ENCODE measurements around the gene PLEKHD1. TPM values are rescaled to one million over a fixed set of nuclear protein-coding genes. Genes with fewer than 3 reads are reported as not detected.
A peak's percentile ranks its signal among the peaks of the same experiment; 100 is the strongest.
"Not testable (repeated sequence)": the region's sequence is repeated elsewhere in the genome, so short reads cannot be mapped to it uniquely, and the experiment has no call there.

The PLEKHD1 gene
- total RNA-seq, 4 donors from 2014 or later, result 0.14 to 0.16 TPM; not detected in 2

DNA sequence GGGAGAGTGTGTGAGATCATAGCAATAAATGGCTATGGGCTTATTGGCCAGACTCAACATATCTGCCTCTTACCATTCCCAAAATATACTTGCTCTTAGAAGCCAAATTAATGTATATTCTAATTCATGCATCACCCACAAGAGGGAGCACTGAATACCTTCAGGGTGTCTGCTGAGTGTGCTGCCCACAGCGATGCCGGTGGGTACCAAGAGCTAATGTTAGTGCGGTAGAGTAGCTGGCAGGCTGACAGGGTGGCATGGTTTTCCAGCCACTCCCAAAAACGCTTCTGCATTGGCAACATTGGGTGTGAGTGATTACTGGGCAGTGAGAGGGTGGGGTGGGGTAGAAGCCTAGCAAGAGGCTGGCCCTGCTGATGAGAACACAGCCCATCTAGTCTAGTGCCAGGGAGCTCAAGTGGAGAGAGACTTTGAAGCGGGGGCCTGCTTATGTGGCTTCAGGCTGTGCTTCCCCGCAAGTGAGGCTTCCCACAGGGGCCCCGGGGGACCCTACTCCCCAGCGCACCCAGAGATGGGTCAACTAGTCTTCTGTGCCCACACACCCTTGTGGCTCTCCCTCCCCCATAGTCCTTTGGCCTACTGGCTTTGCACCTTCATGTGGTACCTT, 9.2 kb upstream of the PLEKHD1 start:
- intact Hi-C loops (cut with DNase I; ENCODE audit: low total_unique reads), result no loop called here
- TF ChIP-seq, protein P1, sequence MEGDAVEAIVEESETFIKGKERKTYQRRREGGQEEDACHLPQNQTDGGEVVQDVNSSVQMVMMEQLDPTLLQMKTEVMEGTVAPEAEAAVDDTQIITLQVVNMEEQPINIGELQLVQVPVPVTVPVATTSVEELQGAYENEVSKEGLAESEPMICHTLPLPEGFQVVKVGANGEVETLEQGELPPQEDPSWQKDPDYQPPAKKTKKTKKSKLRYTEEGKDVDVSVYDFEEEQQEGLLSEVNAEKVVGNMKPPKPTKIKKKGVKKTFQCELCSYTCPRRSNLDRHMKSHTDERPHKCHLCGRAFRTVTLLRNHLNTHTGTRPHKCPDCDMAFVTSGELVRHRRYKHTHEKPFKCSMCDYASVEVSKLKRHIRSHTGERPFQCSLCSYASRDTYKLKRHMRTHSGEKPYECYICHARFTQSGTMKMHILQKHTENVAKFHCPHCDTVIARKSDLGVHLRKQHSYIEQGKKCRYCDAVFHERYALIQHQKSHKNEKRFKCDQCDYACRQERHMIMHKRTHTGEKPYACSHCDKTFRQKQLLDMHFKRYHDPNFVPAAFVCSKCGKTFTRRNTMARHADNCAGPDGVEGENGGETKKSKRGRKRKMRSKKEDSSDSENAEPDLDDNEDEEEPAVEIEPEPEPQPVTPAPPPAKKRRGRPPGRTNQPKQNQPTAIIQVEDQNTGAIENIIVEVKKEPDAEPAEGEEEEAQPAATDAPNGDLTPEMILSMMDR (IDR thresholded peaks at IDR 0.05), result peak in 4 of 5 experiments; percentile 14 to 26 (median 22)
- no peak for TF ChIP-seq POLR2AphosphoS5 (IDR thresholded peaks at IDR 0.05)
- Histone ChIP-seq H3K27me3 (no peaks in the 10 kb centered on the region), H3K4me1 (no peaks in the 10 kb centered on the region), H3K36me3 (no peaks in the 10 kb centered on the region), H3K27ac (no peak overlapping the region), H3K9me3 (no peaks in the 10 kb centered on the region), H3K4me3 (no peak overlapping the region)
- no peak for DNase-seq
- 59% methylated on average over 8 of the region's 8 CpGs; no CpG with 5 or more reads in 1 of the 2 donors for WGBS, 2 donors (ENCODE audit: low coverage in 1 of 2)
- in situ Hi-C loops (cut with MboI; ENCODE audit: low pct_ligation_motif_present in 1 of 4, low pct_unique_long_range_greater_than_20kb in 1 of 4, low sequenced_read_pairs in 3 of 4), result no loop called here

DNA sequence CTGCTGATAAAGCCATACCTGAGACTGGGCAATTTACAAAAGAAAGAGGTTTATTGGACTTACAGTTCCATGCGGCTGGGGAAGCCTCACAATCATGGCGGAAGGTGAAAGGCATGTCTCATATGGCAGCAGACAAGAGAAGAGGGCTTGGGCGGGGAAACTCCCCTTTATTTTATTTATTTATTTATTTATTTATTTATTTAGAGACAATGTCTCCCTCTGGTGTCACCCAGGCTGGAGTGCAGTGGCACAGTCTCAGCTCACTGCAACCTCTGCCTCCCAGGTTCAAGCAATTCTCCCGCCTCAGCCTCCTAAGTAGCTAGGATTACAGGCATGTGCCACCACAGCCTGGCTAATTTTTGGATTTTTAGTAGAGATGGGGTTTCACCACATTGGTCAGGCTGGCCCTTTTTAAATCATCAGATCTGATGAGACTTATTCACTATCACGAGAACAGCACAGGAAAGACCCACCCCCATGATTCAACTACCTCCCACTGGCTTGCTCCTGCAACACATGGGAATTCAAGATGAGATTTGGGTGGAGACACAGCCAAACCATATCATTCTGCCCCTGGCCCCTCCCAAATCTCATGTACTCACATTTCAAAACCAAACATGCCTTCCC, 7.6 kb upstream of the PLEKHD1 start:
- H3K27ac ChIP-seq; intact Hi-C loops (cut with DNase I; ENCODE audit: low total_unique reads); H3K36me3 ChIP-seq; H3K27me3 ChIP-seq; in situ Hi-C loops (cut with MboI; ENCODE audit: low pct_ligation_motif_present in 1 of 4, low pct_unique_long_range_greater_than_20kb in 1 of 4, low sequenced_read_pairs in 3 of 4); H3K4me3 ChIP-seq; H3K4me1 ChIP-seq; H3K9me3 ChIP-seq; DNase-seq: not testable (repeated sequence)
- WGBS, 2 donors (ENCODE audit: low coverage in 1 of 2), result 81 to 93% methylated on average over 3 to 5 of the region's 5 CpGs

DNA sequence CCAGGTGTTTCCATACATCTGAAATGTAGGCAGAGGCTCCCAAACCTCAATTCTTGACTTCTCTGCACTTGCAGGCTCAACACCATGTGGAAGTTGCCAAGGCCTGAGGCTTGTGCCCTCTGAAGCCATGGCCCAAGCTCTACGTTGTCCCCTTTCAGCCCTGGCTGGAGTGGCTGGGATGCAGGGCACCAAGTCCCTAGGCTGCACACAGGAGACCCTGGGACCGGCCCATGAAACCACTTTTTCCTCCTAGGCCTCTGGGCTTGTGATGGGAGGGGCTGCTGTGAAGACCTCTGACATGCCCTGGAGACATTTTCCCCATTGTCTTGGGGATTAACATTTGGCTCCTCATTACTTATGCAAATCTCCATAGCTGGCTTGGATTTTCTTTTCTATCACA, 6.5 kb upstream of the PLEKHD1 start:
- H3K4me1 ChIP-seq; H3K27ac ChIP-seq; intact Hi-C loops (cut with DNase I; ENCODE audit: low total_unique reads); DNase-seq; H3K4me3 ChIP-seq; H3K9me3 ChIP-seq; H3K36me3 ChIP-seq; in situ Hi-C loops (cut with MboI; ENCODE audit: low pct_ligation_motif_present in 1 of 4, low pct_unique_long_range_greater_than_20kb in 1 of 4, low sequenced_read_pairs in 3 of 4): not testable (repeated sequence)
- WGBS, 2 donors (ENCODE audit: low coverage in 1 of 2), result 79% methylated on average over 2 of the region's 2 CpGs; no CpG with 5 or more reads in 1 of the 2 donors
- peaks cover 19% of the 10 kb centered on the region for H3K27me3 ChIP-seq

DNA sequence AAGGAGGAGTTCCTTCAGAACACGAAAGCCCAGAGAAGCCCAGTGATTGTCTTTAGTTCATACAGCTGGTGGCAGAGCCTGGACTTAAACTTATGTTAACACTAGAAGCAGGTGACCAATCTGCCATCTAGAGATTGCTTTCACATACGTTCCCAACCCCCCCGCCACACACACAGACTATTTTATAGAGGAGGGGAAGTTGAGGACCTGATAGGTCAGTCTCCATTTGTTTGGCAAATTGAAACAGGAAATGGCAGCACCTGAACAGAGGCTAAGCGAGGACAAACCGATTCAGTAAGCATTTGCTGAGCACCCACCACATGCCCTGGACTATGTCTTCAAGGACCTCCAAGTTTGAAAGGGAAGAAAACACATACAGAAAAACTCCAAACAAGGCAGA, 4.8 kb upstream of the PLEKHD1 start:
- no peaks in the 10 kb centered on the region for H3K36me3 ChIP-seq
- in situ Hi-C loops (cut with MboI; ENCODE audit: low pct_ligation_motif_present in 1 of 4, low pct_unique_long_range_greater_than_20kb in 1 of 4, low sequenced_read_pairs in 3 of 4) (no loop called here), intact Hi-C loops (cut with DNase I; ENCODE audit: low total_unique reads) (no loop called here)
- H3K27me3 ChIP-seq, result peaks cover 36% of the 10 kb centered on the region
- no peak overlapping the region for H3K27ac ChIP-seq
- TF ChIP-seq POLR2AphosphoS5 (IDR thresholded peaks at IDR 0.05), result no peak
- TF ChIP-seq POLR2A (IDR thresholded peaks at IDR 0.05), result no peak
- no peak overlapping the region for H3K4me3 ChIP-seq
- H3K9me3 ChIP-seq, result no peaks in the 10 kb centered on the region
- WGBS, 2 donors (ENCODE audit: low coverage in 1 of 2), result 61 to 92% methylated on average over 4 to 5 of the region's 5 CpGs
- DNase-seq, result no peak
- peaks cover 5 to 13% (median 11%) of the 10 kb centered on the region in 4 donors for H3K4me1 ChIP-seq

DNA sequence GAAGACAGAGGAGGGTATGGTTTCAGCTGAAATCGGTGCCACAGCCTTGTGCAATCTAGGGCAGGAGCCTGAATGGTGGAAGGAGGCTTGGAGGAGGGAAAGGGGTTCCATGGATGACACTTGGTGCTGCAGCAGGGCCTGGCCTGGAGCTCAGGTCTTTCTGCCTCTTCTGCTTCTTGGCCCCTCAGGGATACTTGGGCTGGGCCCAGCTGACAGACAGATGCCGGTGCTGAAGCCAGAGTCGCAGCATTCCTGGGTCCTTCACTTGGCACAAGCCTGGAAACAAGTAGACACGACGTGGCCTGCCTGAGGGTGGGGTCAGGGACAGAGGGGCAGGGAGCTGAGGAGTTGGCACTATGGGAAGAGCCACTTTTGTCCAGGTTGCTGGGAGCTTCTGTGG, 4.4 kb upstream of the PLEKHD1 start:
- Histone ChIP-seq H3K27ac (no peak overlapping the region), H3K9me3 (no peaks in the 10 kb centered on the region), H3K27me3 (peaks cover 40% of the 10 kb centered on the region), H3K4me1 (peaks cover 5 to 17% (median 15%) of the 10 kb centered on the region in 4 donors), H3K4me3 (no peak overlapping the region), H3K36me3 (no peaks in the 10 kb centered on the region)
- 80% methylated on average over 5 of the region's 5 CpGs; no CpG with 5 or more reads in 1 of the 2 donors for WGBS, 2 donors (ENCODE audit: low coverage in 1 of 2)
- in situ Hi-C loops (cut with MboI; ENCODE audit: low pct_ligation_motif_present in 1 of 4, low pct_unique_long_range_greater_than_20kb in 1 of 4, low sequenced_read_pairs in 3 of 4) (no loop called here), intact Hi-C loops (cut with DNase I; ENCODE audit: low total_unique reads) (no loop called here)
- no peak for DNase-seq
- TF ChIP-seq POLR2A (IDR thresholded peaks at IDR 0.05) (no peak), POLR2AphosphoS5 (IDR thresholded peaks at IDR 0.05) (no peak), EP300 (IDR thresholded peaks at IDR 0.05; ENCODE audit: low read depth) (no peak)
- TF ChIP-seq, protein P1 (IDR thresholded peaks at IDR 0.05), result no peak

Data from transverse colon (tissue), 4 donors.